ENCODE results near the gene PTPRF.

- no peak for TF ChIP-seq CTCF (IDR thresholded peaks at IDR 0.05; ENCODE audit: insufficient read depth, low read length, poor library complexity, severe bottlenecking)
- TF ChIP-seq EZH2phosphoT487 (conservative IDR thresholded peaks at IDR 0.05; ENCODE audit: low read length), result no peak
These were observed 81.7 kb downstream of the PTPRF start for GRCh38 chr1:43612406-43612805.
